Pancreas (tissue), 10 donors: ENCODE data around the gene TMEM167B. TPM values are rescaled to one million over a fixed set of nuclear protein-coding genes. Genes with fewer than 3 reads are reported as not detected.

Experiments
- ATAC-seq, 4 donors: fragments of 200-7000 bp; cut with Tn5 transposase; one replicate each; pipeline versions ENCODE4 v1.8.0 to v1.9.1; 2020; ENCODE audit warnings: mild to moderate bottlenecking in 4 of 4, moderate library complexity in 4 of 4
- DNase-seq, 6 donors: peaks; one replicate each; pipeline ENCODE4 v3.0.0-alpha.2; 2020
- FAIRE-seq: peaks from 2 replicates; lab custom pipeline; 2012; peaks lifted over from hg19 to GRCh38; lab: Jason Lieb, UNC
- H3K27ac ChIP-seq, 4 donors: fragments of 200-600 bp; sonication (generic); 1 replicate in 3 of 4; 2 replicates in 1 of 4; pipeline versions ENCODE4 v1.5.0 to v1.8.0; 2020
- H3K27me3 ChIP-seq, 4 donors: fragments of 200-600 bp; one replicate each; pipeline ENCODE4 v1.8.0; 2021
- H3K36me3 ChIP-seq, 3 donors: fragments of 200-600 bp; sonication (generic) in 1 of 3; one replicate each; pipeline versions ENCODE4 v1.5.0 to v1.8.0; 2020 to 2021
- H3K4me1 ChIP-seq, 3 donors: fragments of 200-600 bp; one replicate each; pipeline ENCODE4 v1.8.0; 2021
- H3K4me3 ChIP-seq, 4 donors: fragments of 200-600 bp; sonication (generic) in 2 of 4; one replicate each; pipeline versions ENCODE4 v1.5.0 to v1.8.0; 2020 to 2021
- H3K9me3 ChIP-seq, 4 donors: fragments of 200-600 bp; one replicate each; pipeline ENCODE4 v1.8.0; 2021
- WGBS, 2 donors: extraction: QIAGEN DNeasy Blood & Tissue Kit; methylation state at CpG; one replicate each; pipeline ENCODE4 v1.1.7; 2013; 5-methylcytosine and 5-hydroxymethylcytosine counted together
- intact Hi-C, 3 donors: fragments of 100-400 bp; cut with DNase I; formaldehyde crosslinking; loops; one replicate each; pipeline versions ENCODE4 v1.11.1 to v1.14.2; 2022
- polyA plus RNA-seq, 2 donors: library from polyadenylated mRNA; stranded (reverse); fragments of 200-250 nt; gene quantifications; one replicate each; pipeline ENCODE4 v1.2.3, GENCODE V29; 2013
- total RNA-seq, 6 donors: library from RNA; stranded (reverse); fragmentation: NEBNext Ultra II Directional in 4 of 6; extraction: Animal tissue kit (Norgen Biotek cat#: 25700) in 4 of 6; gene quantifications; one replicate each; pipeline versions ENCODE4 v1.2.1 to v1.2.4, GENCODE V29; 2021 to 2023
- TF ChIP-seq, protein P1 (sequence below), 4 donors: fragments of 200-600 bp; sonication (generic) in 3 of 4; IDR thresholded peaks; one replicate each; pipeline versions ENCODE4 v1.5.0 to v1.8.0; 2021; ENCODE audit warnings: antibody characterized with exemption in 4 of 4
- donor health status: healthy with polysubstance abuse.
- donor health status: DM: no; HTN: no; CAD: no; lungs with moderate emphysema.
- donor health status: DM: no; HTN: no; CAD: no.
- donor health status: control.
- donor health status: control.
- donor health status: Bipolar disorder and iron deficiency.
- donor health status: DM: yes; HTN: yes; CAD: no.
- donor health status: DM: no; HTN: no; CAD: no.
- donor health status: DM: no; HTN: no; CAD: no.
- donor health status: DM: yes; HTN: yes; CAD: no.

The TMEM167B gene
- total and polyA plus RNA-seq, 8 donors: 6.4 to 25.7 (median 18.0) TPM

DNA sequence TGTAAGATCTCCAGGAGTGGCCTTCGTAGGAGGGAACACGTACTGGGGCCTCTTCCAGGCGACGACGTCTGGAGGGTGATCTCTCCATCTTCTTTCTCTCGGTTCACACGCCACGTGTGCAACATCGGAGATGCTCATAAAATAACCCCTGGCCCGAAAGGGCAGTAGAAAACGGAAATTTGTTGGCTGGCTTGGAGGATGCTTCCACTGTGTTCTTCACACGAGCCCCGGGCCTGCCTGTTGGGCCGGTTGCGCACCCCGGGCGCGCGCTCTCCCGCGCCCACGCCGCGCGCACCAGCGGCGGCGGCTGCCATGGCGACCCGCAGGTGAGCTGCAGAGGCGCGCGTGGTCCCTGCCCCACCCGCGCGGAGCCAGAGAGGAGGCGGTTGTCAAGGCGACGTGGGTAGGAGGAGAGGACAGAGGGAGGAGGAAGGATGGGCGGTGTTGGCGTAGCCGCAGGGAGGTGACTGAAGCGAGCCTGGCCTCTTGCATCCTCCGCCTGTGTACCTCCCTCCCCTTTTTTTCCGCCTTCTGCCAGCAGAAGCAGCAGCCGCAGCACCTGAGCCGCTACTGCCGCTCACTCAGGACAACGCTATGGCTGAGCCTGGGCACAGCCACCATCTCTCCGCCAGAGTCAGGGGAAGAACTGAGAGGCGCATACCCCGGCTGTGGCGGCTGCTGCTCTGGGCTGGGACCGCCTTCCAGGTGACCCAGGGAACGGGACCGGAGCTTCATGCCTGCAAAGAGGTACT, 23.2 kb downstream of the TMEM167B start, which contains the start of gene ELAPOR1:
Gene ELAPOR1, plus strand, starts transcription at position 526 of the 752 bp plus-strand sequence. Its CDS starts 69 bp downstream, at position 595.
- peak within 1 kb of the TSS; percentile 35 to 63 (median 49) for H3K4me3 ChIP-seq
- intact Hi-C loops: no loop called here
- H3K27me3 ChIP-seq: no peaks in the 10 kb centered on the region
- TF ChIP-seq, protein P1, sequence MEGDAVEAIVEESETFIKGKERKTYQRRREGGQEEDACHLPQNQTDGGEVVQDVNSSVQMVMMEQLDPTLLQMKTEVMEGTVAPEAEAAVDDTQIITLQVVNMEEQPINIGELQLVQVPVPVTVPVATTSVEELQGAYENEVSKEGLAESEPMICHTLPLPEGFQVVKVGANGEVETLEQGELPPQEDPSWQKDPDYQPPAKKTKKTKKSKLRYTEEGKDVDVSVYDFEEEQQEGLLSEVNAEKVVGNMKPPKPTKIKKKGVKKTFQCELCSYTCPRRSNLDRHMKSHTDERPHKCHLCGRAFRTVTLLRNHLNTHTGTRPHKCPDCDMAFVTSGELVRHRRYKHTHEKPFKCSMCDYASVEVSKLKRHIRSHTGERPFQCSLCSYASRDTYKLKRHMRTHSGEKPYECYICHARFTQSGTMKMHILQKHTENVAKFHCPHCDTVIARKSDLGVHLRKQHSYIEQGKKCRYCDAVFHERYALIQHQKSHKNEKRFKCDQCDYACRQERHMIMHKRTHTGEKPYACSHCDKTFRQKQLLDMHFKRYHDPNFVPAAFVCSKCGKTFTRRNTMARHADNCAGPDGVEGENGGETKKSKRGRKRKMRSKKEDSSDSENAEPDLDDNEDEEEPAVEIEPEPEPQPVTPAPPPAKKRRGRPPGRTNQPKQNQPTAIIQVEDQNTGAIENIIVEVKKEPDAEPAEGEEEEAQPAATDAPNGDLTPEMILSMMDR (IDR thresholded peaks at IDR 0.05): no peak
- H3K36me3 ChIP-seq: no peaks in the 10 kb centered on the region
- DNase-seq: peak; percentile 68 to 87 (median 76)
- peak; percentile 56 to 74 (median 69) for ATAC-seq
- H3K27ac ChIP-seq: peak within 1 kb of the TSS; percentile 42 to 81 (median 66)
- FAIRE-seq: no peak
- 3 to 5% methylated on average over 46 to 56 of the region's 56 CpGs for WGBS, 2 donors
- peaks cover 5 to 19% (median 7%) of the 10 kb centered on the region in 3 donors for H3K4me1 ChIP-seq
- H3K9me3 ChIP-seq: no peaks in the 10 kb centered on the region

DNA sequence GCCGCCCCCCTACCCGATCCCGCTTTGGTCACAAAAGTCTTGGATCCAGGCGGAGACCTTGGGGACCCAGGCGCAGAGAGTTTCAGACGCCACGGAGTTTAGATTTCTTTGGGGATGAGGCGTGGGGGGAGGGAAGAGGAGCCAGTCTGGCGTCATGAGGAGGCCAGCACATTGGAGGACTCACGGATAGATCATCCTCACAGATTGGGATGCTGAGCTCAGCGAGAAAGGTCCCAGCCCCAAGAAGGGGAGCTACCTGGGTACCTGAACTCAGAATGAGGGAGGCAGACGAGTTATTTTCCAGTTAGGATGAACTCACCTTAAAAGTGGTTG, 23.7 kb downstream of the TMEM167B start:
- H3K4me1 ChIP-seq: peaks cover 7 to 19% (median 7%) of the 10 kb centered on the region in 3 donors
- H3K36me3 ChIP-seq: no peaks in the 10 kb centered on the region
- peak overlapping the region; percentile 35 to 63 (median 49) for H3K4me3 ChIP-seq
- peak in 1 of 6 donors; percentile 30 for DNase-seq
- ATAC-seq: peak in 3 of 4 donors; percentile 23 to 26 (median 24)
- peak overlapping the region; percentile 36 to 81 (median 66) for H3K27ac ChIP-seq
- H3K27me3 ChIP-seq: no peaks in the 10 kb centered on the region
- intact Hi-C loops: no loop called here
- TF ChIP-seq, protein P1 (IDR thresholded peaks at IDR 0.05): no peak
- H3K9me3 ChIP-seq: no peaks in the 10 kb centered on the region
- FAIRE-seq: no peak
- WGBS, 2 donors: 8 to 9% methylated on average over 12 of the region's 12 CpGs

DNA sequence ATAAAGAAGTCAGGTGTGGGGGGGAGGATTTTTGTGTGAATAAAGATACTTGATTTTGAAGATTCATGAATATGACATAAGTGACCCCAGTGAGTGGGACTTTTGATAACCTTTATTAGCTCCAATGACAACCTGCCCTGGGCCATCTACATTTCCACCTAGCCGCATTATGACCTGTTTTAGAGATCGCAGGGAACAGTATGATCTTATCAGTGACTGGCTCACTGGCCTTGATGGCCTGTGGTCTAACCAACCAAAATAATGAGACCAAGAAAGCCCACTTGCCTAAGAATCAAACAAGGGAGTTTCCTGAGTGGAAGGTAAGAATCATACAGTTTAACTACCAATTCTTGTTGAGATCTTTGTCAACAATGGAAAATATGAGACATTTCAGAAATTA, 25.1 kb downstream of the TMEM167B start:
- no peak for FAIRE-seq
- H3K27ac ChIP-seq: peak overlapping the region; percentile 42 to 81 (median 66)
- no peaks in the 10 kb centered on the region for H3K27me3 ChIP-seq
- peak in 2 of 4 donors; percentile 1 to 2 for ATAC-seq
- no peak for DNase-seq
- H3K4me1 ChIP-seq: peaks cover 7 to 19% (median 7%) of the 10 kb centered on the region in 3 donors
- no peaks in the 10 kb centered on the region for H3K9me3 ChIP-seq
- 26 to 43% methylated on average over 2 of the region's 2 CpGs for WGBS, 2 donors
- intact Hi-C loops: no loop called here
- TF ChIP-seq, protein P1 (IDR thresholded peaks at IDR 0.05): no peak
- H3K4me3 ChIP-seq: peak overlapping the region in 3 of 4 donors; percentile 40 to 63 (median 58)
- H3K36me3 ChIP-seq: no peaks in the 10 kb centered on the region

DNA sequence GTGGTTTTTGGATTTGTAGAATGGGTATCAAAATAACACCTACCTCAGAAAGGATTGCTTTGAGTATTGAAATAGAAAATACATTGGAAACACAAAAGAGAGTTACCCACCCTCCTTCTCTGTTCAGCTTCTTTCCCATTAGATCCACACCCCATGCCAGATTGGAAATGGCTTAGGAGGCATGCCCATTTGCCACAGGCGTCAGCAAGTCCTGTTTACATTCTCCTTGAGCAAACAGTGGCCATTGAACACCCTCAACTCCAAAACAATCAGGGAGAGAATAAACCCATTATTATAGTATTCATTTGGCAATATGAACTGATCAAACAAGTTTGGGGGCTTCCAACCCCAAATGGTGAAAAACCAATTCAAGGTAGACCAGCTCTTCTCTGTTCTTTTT, 25.7 kb downstream of the TMEM167B start:
- ATAC-seq: peak; percentile 49 to 60 (median 50)
- intact Hi-C loops: no loop called here
- H3K36me3 ChIP-seq: no peaks in the 10 kb centered on the region
- DNase-seq: peak in 3 of 6 donors; percentile 44 to 59 (median 49)
- peaks cover 7 to 19% (median 7%) of the 10 kb centered on the region in 3 donors for H3K4me1 ChIP-seq
- TF ChIP-seq, protein P1 (IDR thresholded peaks at IDR 0.05): no peak
- H3K27me3 ChIP-seq: no peaks in the 10 kb centered on the region
- no peak for FAIRE-seq
- H3K27ac ChIP-seq: peak overlapping the region; percentile 42 to 81 (median 66)
- no peaks in the 10 kb centered on the region for H3K9me3 ChIP-seq
- peak overlapping the region in 2 of 4 donors; percentile 58 to 63 for H3K4me3 ChIP-seq
- 15 to 22% methylated on average over 1 of the region's 1 CpG for WGBS, 2 donors
